Adipose tissue (tissue), 3 donors: ENCODE results near the gene CACNB1. TPM values are rescaled to one million over a fixed set of nuclear protein-coding genes. Genes with fewer than 3 reads are reported as not detected.
"Not testable (repeated sequence)": the region's sequence is repeated elsewhere in the genome, so short reads cannot be mapped to it uniquely, and the experiment has no call there.

Source experiments
- H3K27ac ChIP-seq: one replicate; pipeline ENCODE4 v1.5.1; 2013; ENCODE audit warnings: low read depth, low read length
- WGBS, 3 donors: extraction: QIAGEN DNeasy Blood & Tissue Kit; methylation state at CpG; one replicate each; pipeline ENCODE4 v1.1.7; 2013; 5-methylcytosine and 5-hydroxymethylcytosine counted together
- polyA plus RNA-seq, 3 donors: library from polyadenylated mRNA; stranded (reverse); fragments of 200-250 nt; gene quantifications; one replicate each; pipeline ENCODE4 v1.2.3, GENCODE V29; 2013
- donor health status: healthy with polysubstance abuse.
- donor health status: Bipolar disorder and iron deficiency.
- donor health status: healthy.

Gene CACNB1
- polyA plus RNA-seq, 3 donors, result 1.4 to 4.6 (median 1.5) TPM

DNA sequence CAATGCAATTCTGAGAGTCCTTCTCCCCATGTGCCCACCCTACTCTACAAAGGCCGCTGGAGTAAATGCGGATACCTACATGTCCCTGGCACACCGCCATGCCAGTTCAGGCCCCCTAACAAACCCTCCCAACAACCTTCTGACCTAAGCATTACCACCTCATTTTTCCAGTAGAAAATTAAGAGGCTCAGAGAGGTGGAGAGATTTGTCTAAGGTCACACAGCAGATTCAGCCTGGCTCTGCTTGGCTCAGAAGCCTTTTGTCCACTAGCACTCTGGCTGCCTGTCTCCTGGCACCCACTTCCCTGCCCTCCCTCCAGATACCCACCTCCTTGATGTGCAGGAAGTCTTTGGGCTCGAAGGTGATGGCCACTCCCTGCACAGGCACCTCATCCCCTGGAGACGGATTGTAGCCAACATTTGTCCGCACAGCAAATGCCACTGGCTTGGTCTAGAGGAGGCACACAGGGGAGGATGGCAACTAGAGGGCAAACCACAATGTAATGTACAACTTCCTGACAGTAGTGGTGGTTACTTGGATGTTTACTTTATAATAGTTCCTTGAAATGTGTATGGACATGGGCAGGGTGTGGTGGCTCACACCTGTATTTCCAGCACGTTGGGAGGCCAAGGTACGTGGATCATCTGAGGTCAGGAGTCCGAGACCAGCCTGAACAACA lies 10.2 kb downstream of the CACNB1 start:
- WGBS, 3 donors, result 84 to 92% (median 90%) methylated on average over 9 of the region's 9 CpGs
- H3K27ac ChIP-seq, result no peak overlapping the region

DNA sequence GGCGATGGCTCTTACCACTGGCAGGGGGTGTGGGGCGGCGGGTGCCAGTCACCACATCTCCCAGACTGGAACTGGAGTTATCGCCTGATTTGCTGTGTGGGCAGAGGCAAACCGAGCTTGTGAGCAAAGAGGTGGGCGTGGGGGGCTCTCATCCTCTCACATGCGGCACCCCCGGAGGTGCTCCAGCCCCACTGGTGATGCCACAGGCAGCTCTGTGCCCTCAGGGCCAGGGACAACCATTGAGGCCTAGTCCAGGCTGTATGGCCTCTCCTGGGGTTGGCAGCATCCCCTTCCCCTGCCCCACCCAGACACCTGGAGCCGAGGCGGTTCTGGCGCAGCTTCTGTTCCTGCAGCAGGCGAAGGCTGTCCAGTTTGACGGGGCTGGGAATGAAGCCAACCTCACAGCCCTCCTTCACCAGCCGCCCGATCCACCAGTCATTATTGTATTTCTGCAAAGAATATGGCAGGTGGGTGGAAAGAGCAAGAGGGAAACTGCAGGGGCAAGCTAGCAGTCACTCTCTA lies 10.9 kb downstream of the CACNB1 start:
- 79 to 87% (median 86%) methylated on average over 15 of the region's 15 CpGs for WGBS, 3 donors
- H3K27ac ChIP-seq, result no peak overlapping the region

DNA sequence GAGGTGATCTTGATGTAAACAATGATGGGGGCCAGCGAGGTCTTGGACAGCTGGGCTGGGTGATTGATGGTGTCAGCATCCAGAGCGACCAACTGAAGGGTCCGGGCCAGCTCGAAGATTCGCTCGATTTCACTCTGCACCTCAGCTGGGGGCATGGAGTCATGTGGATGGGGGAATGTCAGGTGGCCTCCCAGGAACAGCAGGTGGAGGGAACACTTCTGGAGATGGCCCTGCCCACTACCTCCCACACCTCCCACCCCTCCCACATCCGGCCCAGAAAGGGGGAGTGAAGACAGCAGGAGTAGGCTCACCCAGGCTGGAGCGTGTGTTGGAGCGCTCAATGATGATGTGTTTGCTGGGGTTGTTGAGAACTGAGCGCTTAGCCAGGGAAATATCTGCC lies 13.7 kb downstream of the CACNB1 start:
- H3K27ac ChIP-seq, result no peak overlapping the region
- 88 to 92% (median 89%) methylated on average over 10 of the region's 10 CpGs for WGBS, 3 donors

DNA sequence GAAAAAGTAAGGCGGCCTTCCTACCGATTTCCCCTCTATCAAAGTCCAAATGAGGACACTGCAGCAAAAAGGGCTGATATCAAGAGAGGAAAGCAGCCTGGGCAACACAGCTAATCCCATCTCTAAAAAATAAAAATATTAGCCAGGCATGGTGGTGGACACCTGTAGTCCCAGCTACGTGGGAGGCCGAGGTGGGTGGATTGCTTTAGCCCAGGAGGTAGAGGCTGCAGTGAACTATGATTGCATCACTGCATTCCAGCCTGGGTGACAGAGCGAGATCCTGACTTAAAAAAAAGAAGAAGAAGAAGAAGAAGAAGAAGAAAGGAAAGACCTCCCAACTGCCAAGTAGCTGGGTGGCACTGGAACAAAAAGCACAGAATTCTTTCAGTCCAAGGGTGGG lies 14.4 kb downstream of the CACNB1 start:
- 79 to 93% (median 88%) methylated on average over 5 of the region's 5 CpGs for whole genome bisulfite sequencing, 3 donors
- H3K27ac ChIP-seq, result no peak overlapping the region

DNA sequence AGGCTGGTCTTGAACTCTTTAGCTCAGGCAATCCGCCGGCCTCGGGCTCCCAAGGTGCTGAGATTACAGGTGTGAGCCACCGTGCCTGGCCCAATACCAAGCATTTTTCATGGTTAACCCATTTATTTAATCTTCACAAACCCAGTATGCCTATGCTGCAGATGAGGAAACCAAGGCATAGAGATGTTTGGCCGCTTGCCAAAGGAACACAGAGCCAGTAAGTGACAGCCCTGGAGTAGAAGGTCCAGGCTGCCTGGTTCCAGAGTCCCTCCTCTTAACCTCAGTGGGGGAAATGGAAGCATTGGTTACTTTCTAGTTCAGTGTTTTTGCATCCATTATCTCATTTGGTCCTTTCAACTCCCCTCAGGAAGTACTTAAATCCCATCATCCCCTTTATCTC lies 16.2 kb downstream of the CACNB1 start:
- 91% methylated on average over 5 of the region's 5 CpGs for WGBS, 3 donors
- no peak overlapping the region for H3K27ac ChIP-seq

DNA sequence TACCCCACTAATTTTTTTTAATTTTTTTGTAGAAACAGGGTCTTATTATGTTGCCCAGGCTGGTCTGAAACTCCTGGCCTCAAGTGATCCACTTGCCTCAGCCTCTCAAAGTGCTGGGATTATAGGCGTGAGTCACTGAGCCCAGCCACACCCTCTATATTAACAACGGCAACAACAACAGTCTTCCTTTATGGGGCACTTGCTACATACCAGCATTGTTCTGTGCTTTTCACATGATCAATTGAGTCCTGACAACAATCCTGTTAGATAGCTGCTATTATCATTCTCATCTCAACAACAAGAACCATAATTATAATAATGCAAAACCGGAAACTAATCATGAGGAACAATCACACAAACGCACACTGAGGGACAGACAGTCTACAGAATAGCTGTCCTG lies 18.9 kb downstream of the CACNB1 start:
- 74 to 88% (median 81%) methylated on average over 4 of the region's 4 CpGs for WGBS, 3 donors

DNA sequence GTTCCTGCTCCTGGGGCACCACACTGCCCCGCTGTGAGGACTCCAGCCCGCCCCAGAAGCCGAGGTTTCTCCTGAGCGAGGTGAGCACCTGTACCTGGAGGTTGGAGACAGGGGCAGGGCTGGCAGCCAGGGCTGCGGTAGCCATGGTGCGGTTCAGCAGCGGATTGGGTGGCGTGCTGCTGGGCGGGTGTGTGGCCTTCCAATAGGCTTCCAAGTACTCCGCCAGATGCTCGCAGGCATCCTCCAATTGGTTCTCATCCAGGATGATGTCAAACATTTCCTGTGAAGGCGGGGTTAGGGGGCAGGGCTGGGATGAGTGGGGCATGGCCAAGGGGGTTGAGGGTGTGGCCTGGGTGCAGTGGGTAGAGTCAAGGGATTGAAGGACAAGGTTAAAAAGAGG lies 20.2 kb downstream of the CACNB1 start:
- 91 to 93% (median 92%) methylated on average over 12 of the region's 12 CpGs for WGBS, 3 donors
- H3K27ac ChIP-seq, result no peak overlapping the region

More for the DNA sequence above, 18.9 kb downstream of the CACNB1 start:
- H3K27ac ChIP-seq, result no peak overlapping the region

DNA sequence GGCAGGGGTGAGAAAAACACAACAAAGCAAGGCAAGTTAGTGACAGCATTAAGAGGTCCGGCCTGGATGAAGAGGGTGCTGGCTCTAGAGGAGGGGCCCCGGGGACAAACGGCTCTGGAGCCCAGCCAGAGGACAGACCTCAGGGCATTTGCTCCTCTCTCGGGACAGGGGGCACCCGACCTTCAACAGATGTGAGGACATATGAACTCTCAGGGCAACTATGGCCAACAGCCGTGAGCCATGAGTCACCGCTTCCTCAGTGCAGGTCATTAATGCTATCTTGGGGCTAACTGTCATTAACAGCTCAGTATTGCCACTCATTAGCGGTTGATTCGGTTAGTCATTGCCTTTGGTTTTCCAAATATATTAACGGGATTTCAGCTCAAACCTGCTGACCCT lies 21.8 kb downstream of the CACNB1 start:
- H3K27ac ChIP-seq, result no peak overlapping the region
- WGBS, 3 donors, result 58 to 76% (median 64%) methylated on average over 10 of the region's 10 CpGs

DNA sequence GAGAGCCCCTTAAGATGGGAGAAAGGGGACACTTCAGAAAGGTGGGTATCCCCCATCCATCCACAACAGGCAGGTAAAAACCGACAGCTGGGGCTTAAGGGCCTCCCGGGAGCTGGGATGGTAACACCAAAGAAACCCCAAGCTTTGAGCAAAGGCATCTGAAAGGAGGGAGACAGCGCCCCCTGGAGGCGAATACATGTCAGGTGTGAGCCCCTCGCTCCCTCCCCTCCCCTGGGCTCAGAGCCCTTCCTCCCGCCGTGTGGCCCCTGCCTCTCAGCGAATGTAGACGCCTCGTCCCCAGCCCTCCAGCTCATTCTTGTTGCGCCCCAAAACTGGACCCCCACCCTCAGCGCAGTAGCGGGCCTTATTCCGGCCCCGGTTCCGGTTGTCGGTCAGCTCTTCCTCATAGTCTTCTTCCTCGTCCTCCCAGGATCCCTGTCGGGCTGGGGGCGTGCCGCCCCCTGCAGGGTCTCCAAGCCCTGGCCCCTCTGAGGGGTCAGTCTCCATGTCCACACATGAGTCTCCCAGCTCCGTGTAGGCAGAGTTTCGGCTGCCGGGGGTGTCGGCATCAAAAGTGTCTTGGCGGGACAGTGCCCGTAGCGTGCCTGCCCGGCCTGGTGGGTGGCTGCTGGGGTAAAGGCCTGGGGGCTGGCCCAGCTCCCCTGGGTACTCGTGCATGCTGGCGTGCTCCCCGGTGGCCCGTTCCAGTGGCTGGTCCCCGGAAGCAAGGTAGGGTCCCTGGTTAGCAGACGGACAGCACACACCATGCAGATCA lies 22.4 kb downstream of the CACNB1 start:
- WGBS, 3 donors, result 56 to 57% (median 57%) methylated on average over 35 of the region's 35 CpGs
- H3K27ac ChIP-seq, result no peak overlapping the region

DNA sequence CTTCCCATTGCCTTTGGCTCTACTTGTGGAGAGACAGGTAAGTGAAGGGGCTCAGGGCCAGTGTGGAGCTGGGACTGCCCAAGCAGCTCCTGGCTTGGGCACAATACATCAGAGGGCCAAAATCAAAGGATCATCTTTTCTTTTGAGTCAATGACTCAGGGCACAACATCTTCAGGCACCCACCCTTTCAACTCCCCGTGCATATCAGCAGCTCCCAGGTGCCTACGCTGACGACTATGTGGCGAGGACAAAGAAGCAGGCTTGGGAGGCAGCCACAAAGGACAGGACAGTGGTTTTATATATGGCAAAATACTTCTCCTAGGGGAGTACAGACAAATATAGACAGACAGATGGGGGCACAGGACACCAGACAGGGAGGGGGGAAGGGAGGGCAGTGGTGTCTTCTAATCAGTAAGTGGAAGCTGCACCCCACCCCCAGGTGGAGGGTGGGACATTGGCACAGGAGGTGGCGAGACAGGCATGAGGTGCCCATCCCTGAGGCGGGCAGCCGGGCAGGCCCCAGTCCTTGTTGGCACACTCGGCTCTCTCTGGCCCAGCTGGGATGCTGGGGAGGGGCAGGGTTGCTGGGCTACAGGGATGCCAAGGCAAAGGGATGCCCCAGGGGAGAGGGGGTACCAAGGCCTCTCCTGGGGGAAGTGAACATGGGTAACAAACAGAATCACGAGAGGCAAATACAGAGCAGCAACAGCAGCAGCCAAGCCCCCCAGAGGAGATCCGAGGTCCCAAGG lies 23.8 kb downstream of the CACNB1 start:
- H3K27ac ChIP-seq, result no peak overlapping the region
- 57 to 66% (median 58%) methylated on average over 10 of the region's 10 CpGs for WGBS, 3 donors

DNA sequence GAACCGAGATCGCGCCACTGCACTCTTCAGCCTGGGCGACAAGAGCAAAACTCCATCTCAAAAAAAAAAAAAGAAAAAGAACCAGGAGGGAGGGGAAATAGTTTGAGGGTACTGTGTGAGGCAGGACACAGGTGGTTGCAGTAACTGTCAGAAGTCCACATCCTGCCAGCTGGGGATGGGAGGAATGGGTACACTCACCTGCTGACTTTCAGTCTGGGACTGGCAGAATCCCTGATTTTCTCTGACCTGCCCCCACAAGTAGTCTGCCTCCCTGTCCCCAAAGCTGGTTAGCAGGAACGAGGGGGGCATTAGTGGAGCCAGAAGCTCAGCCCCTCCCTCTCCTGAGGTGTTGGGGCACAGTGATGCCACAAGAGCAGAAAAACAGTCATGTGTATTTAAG lies 24.4 kb downstream of the CACNB1 start:
- 55 to 76% (median 58%) methylated on average over 5 of the region's 5 CpGs for WGBS, 3 donors
- H3K27ac ChIP-seq, result no peak overlapping the region

DNA sequence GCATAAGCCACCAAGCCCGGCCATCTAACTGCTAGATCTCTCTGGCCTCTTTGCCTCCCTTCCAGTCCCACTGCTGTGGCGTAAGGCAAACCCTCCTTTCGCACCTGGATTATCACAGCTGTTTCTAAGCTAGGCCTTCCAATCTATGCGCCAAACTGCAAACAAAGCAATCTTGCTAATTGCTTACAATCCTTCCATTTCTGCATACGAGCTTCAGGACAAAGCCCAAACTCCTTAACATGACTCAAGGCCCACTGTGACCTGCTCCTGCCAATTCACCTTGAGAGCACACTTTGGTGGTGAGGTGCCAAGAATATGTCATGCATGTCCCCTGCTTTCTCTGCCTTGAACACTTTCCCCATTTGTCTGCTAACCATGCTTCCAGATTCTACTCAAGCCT lies 25.5 kb downstream of the CACNB1 start:
- H3K27ac ChIP-seq, result no peak overlapping the region
- 53 to 86% (median 84%) methylated on average over 5 of the region's 5 CpGs for WGBS, 3 donors

DNA sequence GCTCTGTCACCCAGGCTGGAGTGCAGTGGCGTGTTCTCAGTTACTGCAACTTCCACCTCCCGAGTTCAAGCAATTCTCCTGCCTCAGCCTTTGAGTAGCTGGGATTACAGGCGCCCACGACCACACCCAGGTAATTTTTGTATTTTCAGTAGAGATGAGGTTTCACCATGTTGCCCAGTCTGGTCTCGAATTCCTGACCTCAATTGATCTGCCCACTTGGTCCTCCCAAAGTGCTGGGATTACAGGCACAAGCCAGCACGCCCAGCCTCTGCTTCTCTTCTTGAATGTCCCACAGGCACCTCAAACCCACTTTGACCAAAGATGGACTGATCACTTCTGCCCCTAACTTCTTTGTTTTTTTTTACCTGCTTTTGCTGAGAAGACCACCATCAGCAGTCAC lies 26.9 kb downstream of the CACNB1 start:
- no peak overlapping the region for H3K27ac ChIP-seq
- WGBS, 3 donors, result 64 to 86% (median 77%) methylated on average over 6 of the region's 6 CpGs

DNA sequence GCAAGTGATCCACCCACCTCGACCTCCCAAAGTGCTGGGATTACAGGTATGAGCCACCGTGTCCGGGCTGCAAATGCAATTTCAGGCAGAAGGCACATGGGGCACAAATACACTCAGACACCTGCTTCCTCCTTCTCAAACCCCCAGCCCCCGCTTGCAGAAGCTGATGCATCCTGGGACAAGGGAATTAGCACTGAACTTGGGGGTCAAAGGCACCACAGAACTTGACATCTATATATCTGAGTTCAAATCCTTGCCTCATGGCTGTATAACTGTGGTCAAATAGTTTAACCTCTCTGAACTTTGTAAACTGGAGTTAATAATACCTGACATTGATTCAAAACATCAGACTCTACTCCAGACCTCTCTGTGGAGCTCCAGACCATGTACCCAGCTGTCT lies 27.4 kb downstream of the CACNB1 start:
- no peak overlapping the region for H3K27ac ChIP-seq
- WGBS, 3 donors, result 45 to 79% (median 47%) methylated on average over 4 of the region's 4 CpGs

DNA sequence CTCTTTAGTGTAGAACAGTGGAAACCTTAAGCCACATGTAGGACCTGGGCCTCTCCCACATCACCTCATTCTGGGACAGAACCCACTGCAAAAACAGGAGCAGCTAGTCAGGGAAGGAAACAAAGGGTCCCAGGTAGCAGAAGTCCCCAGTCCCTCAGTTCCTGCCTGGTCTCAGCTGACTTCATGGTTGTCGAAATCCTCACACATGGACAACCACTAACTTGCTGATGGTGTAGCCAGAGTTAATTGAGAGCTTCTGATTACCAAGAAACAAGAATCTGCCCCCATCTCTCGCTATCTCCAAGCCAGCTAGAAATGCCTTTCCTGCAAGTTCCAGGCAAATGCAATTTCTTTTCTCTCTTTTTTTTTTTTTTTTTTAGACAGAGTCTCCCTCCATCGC lies 28.0 kb downstream of the CACNB1 start:
- H3K27ac ChIP-seq, result no peak overlapping the region
- WGBS, 3 donors, result 70 to 89% (median 70%) methylated on average over 3 of the region's 3 CpGs

DNA sequence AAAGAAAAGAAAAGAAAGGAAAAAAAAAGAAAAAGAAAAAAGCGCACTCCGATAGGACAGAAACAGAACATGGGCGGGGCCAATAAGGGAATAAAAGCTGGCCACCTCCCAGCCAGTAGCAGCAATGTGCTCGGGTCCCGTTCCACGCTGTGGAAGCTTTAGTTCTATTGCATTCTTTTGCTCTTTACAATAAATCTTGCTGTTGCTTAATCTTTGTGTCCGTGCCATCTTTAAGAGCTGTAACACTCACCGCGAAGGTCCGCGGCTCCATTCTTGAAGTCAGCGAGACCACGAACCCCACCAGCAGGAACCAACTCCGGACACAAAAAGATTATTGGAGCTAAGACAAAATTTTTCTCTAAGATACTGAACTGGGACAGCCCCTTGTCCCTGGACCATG lies 28.4 kb downstream of the CACNB1 start:
- 58 to 82% (median 60%) methylated on average over 14 of the region's 14 CpGs for WGBS, 3 donors
- no peak overlapping the region for H3K27ac ChIP-seq

DNA sequence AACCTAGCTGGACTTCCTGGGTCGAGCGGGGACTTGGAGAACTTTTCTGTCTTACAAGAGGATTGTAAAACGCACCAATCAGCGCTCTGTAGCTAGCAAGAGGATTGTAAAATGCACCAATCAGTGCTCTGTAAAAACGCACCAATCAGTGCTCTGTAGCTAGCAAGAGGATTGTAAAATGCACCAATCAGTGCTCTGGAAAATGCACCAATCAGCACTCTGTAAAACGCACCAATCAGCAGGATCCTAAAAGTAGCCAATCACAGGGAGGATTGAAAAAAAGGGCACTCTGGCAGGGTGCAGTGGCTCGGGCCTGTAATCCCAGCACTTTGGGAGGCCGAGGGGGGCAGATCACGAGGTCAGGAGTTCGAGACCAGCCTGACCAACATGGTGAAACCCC lies 29.0 kb downstream of the CACNB1 start:
- WGBS, 3 donors, result 94 to 96% (median 95%) methylated on average over 10 of the region's 10 CpGs
- not testable (repeated sequence) for H3K27ac ChIP-seq

DNA sequence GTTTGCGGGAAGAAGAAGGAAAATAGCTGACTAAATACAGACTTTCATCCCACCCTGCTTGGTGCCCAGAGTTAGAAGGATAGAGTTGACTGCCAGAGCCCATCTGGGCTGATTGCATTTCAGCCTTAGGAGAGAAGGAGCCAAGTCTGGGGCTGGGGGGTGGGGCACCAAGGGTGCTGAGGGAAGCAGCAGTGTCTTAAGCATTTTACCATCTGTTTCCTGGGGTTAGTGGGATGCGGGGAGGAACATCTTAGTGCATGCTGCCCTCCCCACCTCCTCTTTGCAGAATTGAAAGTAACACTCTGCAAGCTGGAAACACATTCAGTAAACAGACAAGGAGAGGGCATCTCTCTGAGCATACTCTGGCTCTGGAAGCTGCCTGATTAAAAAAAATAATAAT lies 30.0 kb downstream of the CACNB1 start:
- WGBS, 3 donors, result 23 to 28% (median 25%) methylated on average over 2 of the region's 2 CpGs

More for the DNA sequence above, 30.0 kb downstream of the CACNB1 start:
- H3K27ac ChIP-seq, result no peak overlapping the region
